Measurements from ENCODE around the gene SMARCA2.

DNA sequence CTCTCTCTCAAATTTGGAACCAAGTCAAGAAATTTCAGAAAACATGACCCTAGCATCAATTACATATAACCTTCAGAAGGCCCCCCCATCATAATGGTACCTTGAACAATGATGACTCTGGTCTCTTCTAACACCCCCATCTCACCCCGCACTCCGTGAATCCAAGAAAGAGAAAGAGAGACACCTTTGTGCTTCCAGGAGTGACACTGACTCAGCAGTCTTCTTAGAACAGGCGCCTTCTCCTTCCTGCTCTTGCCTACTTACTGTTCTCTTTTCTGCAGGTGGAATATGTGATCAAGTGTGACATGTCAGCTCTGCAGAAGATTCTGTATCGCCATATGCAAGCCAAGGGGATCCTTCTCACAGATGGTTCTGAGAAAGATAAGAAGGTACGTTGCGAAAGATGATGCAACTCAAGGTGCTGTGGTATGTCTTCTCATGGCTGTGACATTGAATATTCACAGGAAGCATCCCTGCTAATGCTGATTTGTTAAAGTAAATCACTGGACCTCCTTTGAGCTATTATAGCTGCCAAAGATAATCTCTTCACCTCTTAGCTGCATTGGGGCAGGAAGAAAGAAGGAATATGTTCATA is 81.3 kb downstream of the SMARCA2 start:
- TF ChIP-seq SUZ12 (IDR thresholded peaks at IDR 0.05; ENCODE audit: extremely low read depth, insufficient read depth, insufficient read length) = no peak
- no peak for TF ChIP-seq ZNF274 (IDR thresholded peaks at IDR 0.05; ENCODE audit: low read depth, low read length)
